Hematopoietic multipotent progenitor cell treated with erythropoietin and hydrocortisone succinate and interleukin-3 and kit ligand, for 8 days (in vitro differentiated cells): ENCODE results near the gene KDSR.
A peak's percentile ranks its signal among the peaks of the same experiment; 100 is the strongest.

Source experiments
- DNase-seq: peaks from one replicate; pipeline ENCODE4 v3.0.0-alpha.2; 2015

KDSR gene

GRCh38 chr18:63367053-63367953 is at the start of gene KDSR:
TSS of gene KDSR (minus strand) at chr18:63367206. CDS start at chr18:63367118, 88 bp downstream.
- peak; percentile 95 for DNase-seq

GRCh38 chr18:63412953-63413352 is 45.9 kb upstream of the KDSR start:
- no peak for DNase-seq

GRCh38 chr18:63410792-63411191 is 43.8 kb upstream of the KDSR start:
- no peak for DNase-seq

GRCh38 chr18:63409301-63409700 is 42.3 kb upstream of the KDSR start:
- no peak for DNase-seq

- DNase-seq: no peak
Measured at GRCh38 chr18:63407734-63408133, 40.7 kb upstream of the KDSR start.

- DNase-seq: no peak
Measured at GRCh38 chr18:63405986-63406385, 39.0 kb upstream of the KDSR start.

- DNase-seq: no peak
Measured at GRCh38 chr18:63402246-63403162, 35.5 kb upstream of the KDSR start.

- DNase-seq: no peak
Measured at GRCh38 chr18:63399300-63399699, 32.3 kb upstream of the KDSR start.

- no peak for DNase-seq
Measured at GRCh38 chr18:63397349-63397748, 30.3 kb upstream of the KDSR start.

- DNase-seq: peak; percentile 9
Measured at GRCh38 chr18:63395503-63395902, 28.5 kb upstream of the KDSR start.

GRCh38 chr18:63394954-63395353 is 27.9 kb upstream of the KDSR start:
- no peak for DNase-seq

- no peak for DNase-seq
Measured at GRCh38 chr18:63387861-63388260, 20.9 kb upstream of the KDSR start.

- no peak for DNase-seq
Measured at GRCh38 chr18:63382843-63383242, 15.8 kb upstream of the KDSR start.

GRCh38 chr18:63379639-63379962 is 12.6 kb upstream of the KDSR start:
- DNase-seq: no peak

- DNase-seq: no peak
Measured at GRCh38 chr18:63378919-63379638, 12.1 kb upstream of the KDSR start.

- no peak for DNase-seq
Measured at GRCh38 chr18:63377275-63377980, 10.4 kb upstream of the KDSR start.

- DNase-seq: no peak
Measured at GRCh38 chr18:63376538-63376937, 9.5 kb upstream of the KDSR start.

GRCh38 chr18:63374540-63374939 is 7.5 kb upstream of the KDSR start:
- no peak for DNase-seq

- no peak for DNase-seq
Measured at GRCh38 chr18:63373161-63373560, 6.2 kb upstream of the KDSR start.

GRCh38 chr18:63368611-63369010 is 1.6 kb upstream of the KDSR start:
- no peak for DNase-seq

- peak; percentile 27 for DNase-seq
Measured at GRCh38 chr18:63366213-63367052, 573 bp downstream of the KDSR start.

- DNase-seq: peak; percentile 19
Measured at GRCh38 chr18:63365876-63366212, 1.2 kb downstream of the KDSR start.
